Ectodermal cell (in vitro differentiated cells): Measurements from ENCODE around the gene PELO.
A peak's percentile ranks its signal among the peaks of the same experiment; 100 is the strongest.

Source experiments
- H3K27ac ChIP-seq: 2 replicates; pipeline ENCODE4 v1.7.0; 2013; ENCODE audit warnings: mild to moderate bottlenecking, low read depth, low read length; ENCODE audit not compliant: insufficient read depth, poor library complexity, severe bottlenecking
- H3K27me3 ChIP-seq: 2 replicates; pipeline ENCODE4 v1.7.0; 2013; ENCODE audit warnings: mild to moderate bottlenecking, low read length; ENCODE audit not compliant: insufficient read depth, control insufficient read depth, poor library complexity, severe bottlenecking
- H3K36me3 ChIP-seq: one replicate; pipeline ENCODE4 v1.7.0; 2013; ENCODE audit warnings: low read length; ENCODE audit not compliant: control insufficient read depth, insufficient read depth
- H3K4me1 ChIP-seq: one replicate; pipeline ENCODE4 v1.7.0; 2013; ENCODE audit warnings: low read length; ENCODE audit not compliant: control insufficient read depth, insufficient read depth
- H3K4me3 ChIP-seq: 2 replicates; pipeline ENCODE4 v1.7.0; 2013; ENCODE audit warnings: low read depth, low read length, control low read depth; ENCODE audit not compliant: insufficient read depth
- H3K9me3 ChIP-seq: 2 replicates; pipeline ENCODE4 v1.7.0; 2013; ENCODE audit warnings: mild to moderate bottlenecking, low read length, moderate library complexity; ENCODE audit not compliant: control insufficient read depth
- WGBS, 2 experiments: methylation state at CpG; one replicate each; pipeline ENCODE4 v1.1.7; 2013; ENCODE audit warnings: missing lambda C conversion rate in 2 of 2; 5-methylcytosine and 5-hydroxymethylcytosine counted together

The PELO gene

DNA sequence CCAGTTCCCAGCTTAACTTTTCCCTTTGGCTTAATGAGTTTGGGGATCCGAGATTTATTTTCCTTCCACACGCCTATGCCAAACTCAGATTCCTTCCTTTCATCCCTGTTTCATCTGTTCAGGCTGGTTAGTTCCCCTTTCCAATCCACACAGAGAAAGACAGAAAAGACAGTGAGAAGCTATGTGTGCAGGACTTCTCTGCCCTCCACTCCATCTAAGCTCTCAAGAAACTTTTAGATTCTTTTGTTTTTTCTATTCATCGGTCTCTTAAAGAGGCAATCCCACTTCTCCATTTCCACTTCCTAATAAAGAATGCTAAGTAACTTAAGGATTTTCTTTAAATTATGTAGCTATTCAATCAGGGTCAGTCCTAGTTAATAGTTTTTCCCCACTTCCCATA lies 11.2 kb downstream of the PELO start:
- H3K4me3 ChIP-seq, result peak overlapping the region; percentile 83

DNA sequence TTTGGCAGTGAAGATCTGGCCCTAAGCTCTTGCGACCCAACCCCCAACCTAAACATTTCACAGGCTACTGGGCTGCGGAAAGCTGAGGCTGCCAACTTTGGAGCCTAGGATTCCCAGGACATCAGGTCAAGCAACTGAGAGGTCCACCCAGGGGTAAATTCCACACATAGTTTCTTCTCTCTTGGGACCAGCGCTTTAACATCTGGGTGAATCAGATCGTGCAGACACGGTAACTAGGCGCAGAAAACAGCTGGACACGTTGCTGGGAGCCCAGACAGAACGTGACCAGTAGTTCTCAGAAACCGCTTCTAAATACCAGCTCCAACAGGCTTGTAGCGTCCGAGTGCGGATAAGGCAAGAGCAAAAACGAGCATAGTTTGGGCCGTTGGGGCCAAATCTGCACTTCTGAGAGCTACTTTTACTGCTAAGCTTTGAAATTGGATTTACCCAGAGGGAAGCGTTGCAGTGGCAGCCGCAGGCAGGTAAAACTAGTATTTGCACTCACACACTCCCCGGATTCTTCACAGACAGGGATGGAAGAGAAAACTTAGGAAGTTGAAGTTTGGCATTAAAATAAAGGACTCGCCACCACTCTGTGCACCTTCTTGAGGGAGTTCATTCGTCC lies 11.8 kb downstream of the PELO start:
- no peaks in the 10 kb centered on the region for H3K27me3 ChIP-seq
- 0 to 1% methylated on average over 19 of the region's 19 CpGs for WGBS, 2 experiments
- H3K4me1 ChIP-seq, result peaks cover 22% of the 10 kb centered on the region
- peak overlapping the region; percentile 98 for H3K27ac ChIP-seq
- peak overlapping the region; percentile 83 for H3K4me3 ChIP-seq
- no peaks in the 10 kb centered on the region for H3K9me3 ChIP-seq
- H3K36me3 ChIP-seq, result no peaks in the 10 kb centered on the region

More for the DNA sequence above, 11.2 kb downstream of the PELO start:
- Histone ChIP-seq H3K4me1 (peaks cover 22% of the 10 kb centered on the region), H3K9me3 (no peaks in the 10 kb centered on the region), H3K27me3 (no peaks in the 10 kb centered on the region), H3K27ac (peak overlapping the region; percentile 98), H3K36me3 (no peaks in the 10 kb centered on the region)
- 38 to 45% methylated on average over 3 of the region's 3 CpGs for WGBS, 2 experiments

DNA sequence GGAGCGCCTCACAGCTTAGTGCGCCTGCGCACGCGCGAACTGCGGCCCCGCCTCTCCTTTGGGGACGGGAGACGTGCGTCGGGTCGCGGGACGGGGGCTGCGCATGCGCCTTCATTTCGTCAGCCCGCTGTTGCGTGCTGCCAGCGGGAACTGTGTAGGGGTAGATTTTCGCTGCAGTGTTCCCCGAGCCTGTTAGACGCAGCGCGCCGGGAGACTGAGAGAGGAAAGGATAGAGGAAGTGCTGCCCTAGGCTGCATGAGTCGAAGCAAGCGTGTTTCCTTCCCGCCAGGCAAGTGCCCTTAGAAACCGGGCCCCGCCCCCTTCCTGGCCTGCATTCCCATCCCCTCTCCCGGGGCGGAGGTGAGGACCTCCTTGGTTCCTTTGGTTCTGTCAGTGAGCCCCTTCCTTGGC lies 12.3 kb downstream of the PELO start:
- H3K27me3 ChIP-seq, result no peaks in the 10 kb centered on the region
- peak overlapping the region; percentile 98 for H3K27ac ChIP-seq
- H3K4me1 ChIP-seq, result peaks cover 22% of the 10 kb centered on the region
- WGBS, 2 experiments, result 0 to 1% methylated on average over 34 of the region's 34 CpGs
- H3K36me3 ChIP-seq, result no peaks in the 10 kb centered on the region
- no peaks in the 10 kb centered on the region for H3K9me3 ChIP-seq
- peak overlapping the region; percentile 83 for H3K4me3 ChIP-seq

- Histone ChIP-seq H3K4me1 (peaks cover 22% of the 10 kb centered on the region), H3K36me3 (no peaks in the 10 kb centered on the region), H3K4me3 (peak overlapping the region; percentile 83), H3K27ac (peak overlapping the region; percentile 98), H3K9me3 (no peaks in the 10 kb centered on the region), H3K27me3 (no peaks in the 10 kb centered on the region)
- 3% methylated on average over 29 to 31 of the region's 31 CpGs for WGBS, 2 experiments
These were observed 12.9 kb downstream of the PELO start for GRCh38 chr5:52800394-52801213.

DNA sequence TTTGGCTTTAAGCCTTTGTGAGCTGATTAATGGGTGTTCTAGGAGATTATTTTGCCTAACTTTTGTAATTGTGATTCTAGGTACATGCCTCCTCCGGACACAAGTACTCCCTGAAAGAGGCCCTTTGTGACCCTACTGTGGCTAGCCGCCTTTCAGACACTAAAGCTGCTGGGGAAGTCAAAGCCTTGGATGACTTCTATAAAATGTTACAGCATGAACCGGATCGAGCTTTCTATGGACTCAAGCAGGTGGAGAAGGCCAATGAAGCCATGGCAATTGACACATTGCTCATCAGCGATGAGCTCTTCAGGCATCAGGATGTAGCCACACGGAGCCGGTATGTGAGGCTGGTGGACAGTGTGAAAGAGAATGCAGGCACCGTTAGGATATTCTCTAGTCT lies 13.6 kb downstream of the PELO start:
- no peak overlapping the region for H3K27ac ChIP-seq
- peaks cover 22% of the 10 kb centered on the region for H3K4me1 ChIP-seq

DNA sequence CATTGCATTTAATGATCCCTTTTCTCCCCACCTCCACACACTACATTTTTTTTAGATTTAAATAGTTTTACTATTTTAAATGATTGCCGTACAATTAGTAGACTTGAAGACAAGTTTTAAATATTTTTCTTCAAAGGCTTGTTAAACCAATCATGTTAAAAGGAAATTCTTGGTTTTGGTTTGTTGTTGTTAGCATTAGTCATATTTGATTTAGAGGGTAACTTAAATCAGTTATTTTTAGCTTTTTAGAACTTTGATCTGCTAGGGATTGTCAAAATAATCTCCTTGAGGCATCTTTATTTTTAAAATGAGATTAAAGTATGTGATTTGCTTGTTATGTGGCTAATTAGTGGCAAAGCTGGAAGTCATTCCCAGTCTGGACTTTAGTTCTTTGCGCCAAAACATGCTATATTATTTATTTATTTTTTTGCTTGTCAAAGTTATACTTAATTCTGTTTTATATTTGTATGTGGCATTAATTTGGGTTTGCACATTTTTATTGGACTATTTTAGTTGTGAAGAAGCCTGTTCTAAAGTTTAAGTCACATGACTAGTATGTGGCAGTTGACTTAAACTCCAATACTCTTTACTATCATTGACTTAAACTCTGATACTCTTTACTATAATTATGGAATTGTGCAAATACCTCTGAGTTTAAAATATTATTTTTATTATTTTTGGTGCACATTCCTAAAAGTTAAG lies 14.7 kb downstream of the PELO start:
- Histone ChIP-seq H3K36me3 (no peaks in the 10 kb centered on the region), H3K27ac (no peak overlapping the region), H3K27me3 (no peaks in the 10 kb centered on the region), H3K4me3 (peak overlapping the region; percentile 16), H3K4me1 (peaks cover 21% of the 10 kb centered on the region), H3K9me3 (no peaks in the 10 kb centered on the region)
- WGBS, 2 experiments, result 100% methylated on average over 2 of the region's 2 CpGs; no CpG with 5 or more reads in 1 of the 2 experiments

More for the DNA sequence above, 13.6 kb downstream of the PELO start:
- peak overlapping the region; percentile 83 for H3K4me3 ChIP-seq
- no peaks in the 10 kb centered on the region for H3K27me3 ChIP-seq
- WGBS, 2 experiments, result 2 to 6% methylated on average over 8 of the region's 8 CpGs
- H3K9me3 ChIP-seq, result no peaks in the 10 kb centered on the region
- no peaks in the 10 kb centered on the region for H3K36me3 ChIP-seq

- no peaks in the 10 kb centered on the region for H3K27me3 ChIP-seq
- no peak overlapping the region for H3K4me3 ChIP-seq
- H3K9me3 ChIP-seq, result no peaks in the 10 kb centered on the region
- peaks cover 16% of the 10 kb centered on the region for H3K4me1 ChIP-seq
- no peak overlapping the region for H3K27ac ChIP-seq
- H3K36me3 ChIP-seq, result no peaks in the 10 kb centered on the region
- 81 to 82% methylated on average over 5 of the region's 6 CpGs for WGBS, 2 experiments
These were observed 15.2 kb downstream of the PELO start for GRCh38 chr5:52802974-52803336.

DNA sequence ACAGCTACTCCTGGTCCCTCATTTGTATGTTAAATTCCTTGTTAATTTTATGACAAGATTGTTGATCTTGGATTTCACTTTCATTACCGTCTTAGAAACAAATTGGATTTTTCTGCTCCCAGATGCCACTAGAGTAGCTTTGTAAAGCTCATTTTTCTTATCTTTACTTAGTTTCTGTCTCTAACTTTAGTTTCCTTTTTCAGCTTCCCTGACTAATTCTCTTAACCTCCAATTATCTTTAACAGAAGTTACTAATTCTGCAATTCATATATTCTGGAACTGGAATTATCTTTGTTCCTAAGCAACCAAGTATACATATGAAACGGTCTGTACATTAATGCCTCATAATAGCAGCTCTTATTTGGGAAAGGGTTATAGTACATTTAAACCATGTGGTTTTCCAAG lies 16.7 kb downstream of the PELO start:
- Histone ChIP-seq H3K4me1 (peaks cover 7% of the 10 kb centered on the region), H3K9me3 (no peaks in the 10 kb centered on the region), H3K4me3 (no peak overlapping the region), H3K27me3 (no peaks in the 10 kb centered on the region), H3K36me3 (no peaks in the 10 kb centered on the region), H3K27ac (no peak overlapping the region)
- WGBS, 2 experiments, result 88 to 100% methylated on average over 2 of the region's 2 CpGs

DNA sequence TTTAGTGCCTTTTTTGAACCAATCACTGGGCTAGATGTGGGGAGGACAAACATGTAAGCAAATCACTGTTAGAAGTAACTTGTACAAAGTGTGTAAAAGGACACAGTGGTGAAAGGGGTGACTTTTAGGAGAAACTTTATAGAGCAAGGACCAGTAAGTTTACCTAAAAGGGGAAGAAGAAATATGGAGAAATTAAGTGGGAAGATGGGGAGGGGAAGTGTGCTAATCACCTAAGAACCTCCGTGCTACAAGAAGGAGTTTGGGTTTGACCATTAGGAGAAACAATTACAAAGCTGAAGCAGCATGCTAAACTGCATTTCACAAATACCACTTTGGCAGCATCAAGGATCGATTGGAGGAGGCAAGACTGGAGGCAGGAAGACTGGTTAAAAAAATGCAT lies 17.3 kb downstream of the PELO start:
- Histone ChIP-seq H3K27me3 (no peaks in the 10 kb centered on the region), H3K9me3 (no peaks in the 10 kb centered on the region), H3K4me3 (no peak overlapping the region), H3K27ac (no peak overlapping the region), H3K4me1 (peaks cover 7% of the 10 kb centered on the region), H3K36me3 (no peaks in the 10 kb centered on the region)
- 79 to 82% methylated on average over 2 of the region's 2 CpGs for WGBS, 2 experiments

DNA sequence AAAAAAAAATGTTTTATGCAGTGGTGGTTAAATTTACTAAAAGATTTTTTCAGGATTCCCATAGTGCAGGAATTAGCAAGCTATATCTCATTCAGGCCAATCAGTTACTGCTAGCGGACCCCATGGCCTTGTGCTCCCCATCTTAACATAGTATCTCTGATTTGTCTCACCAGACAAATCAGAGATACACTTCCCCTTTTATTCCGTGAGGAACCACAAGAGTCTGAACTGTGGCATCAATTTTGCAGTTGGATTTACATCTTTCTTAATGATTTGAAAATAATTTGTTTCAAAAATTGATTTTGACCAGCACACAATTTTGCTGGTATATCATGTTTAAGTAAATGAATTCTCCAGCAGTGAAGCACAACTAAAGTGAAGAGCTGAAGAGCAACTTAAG lies 17.9 kb downstream of the PELO start:
- Histone ChIP-seq H3K36me3 (no peaks in the 10 kb centered on the region), H3K27me3 (no peaks in the 10 kb centered on the region), H3K4me1 (peaks cover 7% of the 10 kb centered on the region), H3K27ac (no peak overlapping the region), H3K4me3 (no peak overlapping the region), H3K9me3 (no peaks in the 10 kb centered on the region)
- WGBS, 2 experiments, result 85 to 97% methylated on average over 2 of the region's 2 CpGs
